Activated naive CD4-positive, alpha-beta T cell treated with anti-CD3 and anti-CD28 coated beads for 36 hours (primary cell): ENCODE results near the gene SLC38A8. TPM values are rescaled to one million over a fixed set of nuclear protein-coding genes. Genes with fewer than 3 reads are reported as not detected.

Source experiments
- CTCF ChIA-PET: fragments of 350-600 bp; sonication (Branson Sonifier 250); formaldehyde crosslinking; loops from one replicate; lab custom pipeline; 2021; ENCODE audit warnings: antibody characterized with exemption; lab: Charles Lee
- DNase-seq: peaks from one replicate; pipeline ENCODE4 v3.0.0-alpha.2; 2020
- H3K27ac Mint-ChIP-seq: one replicate; pipeline ENCODE4 v1.8.0; 2021; ENCODE audit warnings: mild to moderate bottlenecking, mixed read lengths
- H3K27me3 Mint-ChIP-seq: one replicate; pipeline ENCODE4 v1.8.0; 2021; ENCODE audit warnings: low read depth, mixed read lengths
- H3K36me3 Mint-ChIP-seq: one replicate; pipeline ENCODE4 v1.8.0; 2021; ENCODE audit warnings: low read depth, mixed read lengths
- H3K4me1 Mint-ChIP-seq: one replicate; pipeline ENCODE4 v1.8.0; 2021; ENCODE audit warnings: low read depth, mixed read lengths
- H3K4me3 Mint-ChIP-seq: one replicate; pipeline ENCODE4 v1.8.0; 2021; ENCODE audit warnings: mild to moderate bottlenecking, moderate library complexity, mixed read lengths
- H3K9me3 Mint-ChIP-seq: one replicate; pipeline ENCODE4 v1.8.0; 2021; ENCODE audit warnings: mixed read lengths
- intact Hi-C: fragments of 100-400 bp; cut with micrococcal nuclease; formaldehyde crosslinking; loops from one replicate; pipeline ENCODE4 v1.15.1; 2023
- total RNA-seq, 2 experiments: library from RNA; stranded (reverse); gene quantifications; one replicate each; pipeline ENCODE4 v1.2.3, GENCODE V29; 2021

The SLC38A8 gene
- total RNA-seq, 2 experiments from 2014 or later: not detected

DNA sequence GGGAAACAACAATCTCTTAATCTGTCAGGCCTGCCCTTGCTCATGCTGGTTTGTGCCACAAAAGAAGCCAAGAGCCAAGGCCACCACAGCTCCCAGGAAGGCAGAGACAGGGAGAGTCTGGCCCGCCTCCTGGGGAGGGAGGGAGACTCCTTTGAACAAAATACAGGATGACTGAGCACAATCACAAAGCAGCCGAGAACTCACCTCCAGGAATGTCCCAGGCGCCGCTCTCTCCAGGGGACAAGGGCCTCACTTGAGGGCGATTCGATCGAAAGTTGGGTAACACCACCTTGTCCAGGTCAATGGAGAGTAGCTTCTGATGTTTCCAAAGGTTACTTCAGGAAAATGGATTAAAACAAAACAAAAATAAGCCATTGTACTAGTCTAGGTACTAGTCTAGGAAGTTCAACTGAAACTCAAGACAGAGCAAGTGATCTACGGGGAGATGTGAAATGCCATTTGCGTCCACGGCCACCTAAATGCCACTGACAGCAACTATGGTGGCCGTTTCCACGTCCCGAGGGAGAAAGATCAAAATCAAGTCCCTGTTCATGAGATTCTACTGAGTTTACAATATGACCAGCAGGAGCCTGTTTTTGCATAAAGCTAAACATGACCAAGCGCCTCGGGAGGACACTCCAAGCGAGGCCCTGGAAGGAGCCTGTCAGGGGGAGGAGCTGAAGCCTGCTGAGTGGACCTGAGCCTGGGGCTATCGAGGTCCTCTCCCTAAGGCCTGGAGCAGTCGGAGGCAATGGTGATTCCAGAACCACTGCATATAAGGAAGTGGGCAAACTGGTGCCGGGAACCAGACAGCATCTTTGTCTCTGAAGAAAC is 13.4 kb upstream of the SLC38A8 start:
- no peak overlapping the region for H3K27ac Mint-ChIP-seq

DNA sequence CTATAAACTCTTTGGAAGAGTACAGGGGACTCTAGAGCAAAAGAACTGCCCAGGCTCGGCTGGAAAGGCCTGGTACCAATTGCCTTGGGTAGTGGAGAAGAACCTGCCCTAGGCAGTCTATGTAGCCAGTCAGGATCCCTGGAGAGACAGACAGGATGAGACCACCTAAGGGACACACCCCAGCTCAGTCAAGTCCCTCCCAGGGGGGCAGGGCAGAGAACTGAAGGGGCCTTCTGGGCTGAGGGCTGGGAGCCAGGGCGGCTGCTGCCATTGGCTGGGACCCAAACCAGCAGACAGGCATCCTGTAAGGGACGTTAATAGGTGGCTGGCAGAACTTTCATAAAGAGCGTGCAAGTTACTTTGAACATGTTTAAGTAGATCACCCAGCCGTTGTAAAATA is 12.8 kb upstream of the SLC38A8 start:
- no peak for DNase-seq
- no peaks in the 10 kb centered on the region for H3K27me3 Mint-ChIP-seq
- no peaks in the 10 kb centered on the region for H3K4me1 Mint-ChIP-seq
- CTCF ChIA-PET: interaction anchor here (1.0 to 1.6 kb wide), 3 partner anchors 10 to 98 kb away, joined by 3 to 4 read pairs (median 4); no protein-coding TSS in a partner anchor
- intact Hi-C loops: no loop called here
- H3K36me3 Mint-ChIP-seq: peaks cover 29% of the 10 kb centered on the region
- no peaks in the 10 kb centered on the region for H3K9me3 Mint-ChIP-seq
- no peak overlapping the region for H3K27ac Mint-ChIP-seq
- no peak overlapping the region for H3K4me3 Mint-ChIP-seq

More for the DNA sequence above, 13.4 kb upstream of the SLC38A8 start:
- intact Hi-C loops: no loop called here
- H3K4me3 Mint-ChIP-seq: no peak overlapping the region
- DNase-seq: no peak
- H3K9me3 Mint-ChIP-seq: no peaks in the 10 kb centered on the region
- CTCF ChIA-PET: interaction anchor here (1.0 to 1.8 kb wide), 3 partner anchors 10 to 98 kb away, joined by 4 to 10 read pairs (median 4); no protein-coding TSS in a partner anchor
- H3K4me1 Mint-ChIP-seq: no peaks in the 10 kb centered on the region
- H3K36me3 Mint-ChIP-seq: peaks cover 29% of the 10 kb centered on the region
- H3K27me3 Mint-ChIP-seq: no peaks in the 10 kb centered on the region

DNA sequence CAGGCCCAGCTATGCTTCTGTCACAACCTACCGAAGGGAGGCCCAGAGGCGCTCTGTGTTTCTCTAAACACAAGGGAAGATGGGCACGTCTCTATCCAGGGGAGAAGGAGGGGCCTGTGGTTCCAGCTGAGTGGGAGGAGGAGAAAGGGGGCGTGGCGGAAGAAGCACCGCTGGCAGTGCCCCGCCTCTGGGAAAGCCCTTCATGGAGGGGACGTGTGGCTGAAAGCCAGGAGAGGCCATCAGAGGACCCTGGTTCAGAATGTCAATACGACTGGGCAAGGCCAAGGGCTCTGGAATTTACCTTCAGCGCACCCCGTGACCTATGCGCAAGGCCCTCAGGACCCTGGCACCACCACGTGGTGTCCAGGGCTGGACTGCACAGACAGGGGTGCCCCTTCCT is 12.3 kb upstream of the SLC38A8 start:
- Mint-ChIP-seq H3K27me3 (no peaks in the 10 kb centered on the region), H3K4me3 (no peak overlapping the region), H3K9me3 (no peaks in the 10 kb centered on the region), H3K36me3 (peaks cover 29% of the 10 kb centered on the region), H3K4me1 (no peaks in the 10 kb centered on the region), H3K27ac (no peak overlapping the region)
- intact Hi-C loops: no loop called here
- no peak for DNase-seq
- CTCF ChIA-PET: interaction anchor here (1.0 to 1.6 kb wide), 4 partner anchors 8 to 97 kb away, joined by 3 to 4 read pairs (median 4); no protein-coding TSS in a partner anchor

DNA sequence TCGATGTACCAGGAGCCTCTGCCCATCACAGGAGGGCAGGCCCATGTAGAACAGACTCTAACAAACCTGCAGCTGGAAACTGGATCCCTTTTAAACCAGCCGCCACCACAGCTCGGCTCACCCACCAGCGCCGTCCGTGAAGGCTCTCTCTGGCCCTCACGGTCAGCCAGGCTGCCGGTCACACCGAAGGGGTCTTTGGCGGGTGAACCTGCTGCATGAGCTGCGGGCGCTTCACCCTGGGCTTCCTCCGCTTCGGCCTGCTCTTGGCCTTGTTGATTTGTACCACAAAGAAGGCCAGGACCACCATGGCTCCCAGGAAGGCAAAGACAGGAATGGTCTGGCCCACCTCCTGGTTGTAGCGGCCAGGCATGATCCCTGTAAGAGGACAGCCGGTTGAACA is 11.7 kb upstream of the SLC38A8 start:
- CTCF ChIA-PET: interaction anchor here (1.0 to 1.2 kb wide), 2 partner anchors 9 to 12 kb away, joined by 3 read pairs; no protein-coding TSS in a partner anchor
- H3K4me3 Mint-ChIP-seq: no peak overlapping the region
- no peaks in the 10 kb centered on the region for H3K9me3 Mint-ChIP-seq
- H3K36me3 Mint-ChIP-seq: peaks cover 25% of the 10 kb centered on the region
- DNase-seq: no peak
- intact Hi-C loops: no loop called here
- H3K4me1 Mint-ChIP-seq: no peaks in the 10 kb centered on the region
- H3K27me3 Mint-ChIP-seq: no peaks in the 10 kb centered on the region
- no peak overlapping the region for H3K27ac Mint-ChIP-seq

DNA sequence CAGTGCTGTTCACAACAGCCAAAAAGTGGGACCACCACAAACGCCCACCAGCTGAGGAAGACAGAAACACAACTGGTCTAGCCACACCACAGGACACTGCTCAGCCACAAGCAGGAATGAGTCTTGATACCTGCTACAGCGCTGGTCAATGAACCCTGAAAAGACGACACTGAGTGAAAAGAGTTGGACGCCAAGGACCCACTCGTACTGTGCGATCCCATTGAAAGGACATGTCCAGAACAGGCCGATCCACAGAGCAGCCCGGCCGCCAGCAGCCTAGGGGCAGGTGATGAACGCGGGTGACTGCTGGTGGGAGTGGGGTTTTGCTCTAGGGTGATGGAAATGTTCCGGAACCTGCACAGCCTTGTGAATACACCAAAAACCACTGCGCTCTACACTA is 10.6 kb upstream of the SLC38A8 start:
- CTCF ChIA-PET: no interaction called here
- Mint-ChIP-seq H3K27ac (no peak overlapping the region), H3K36me3 (peaks cover 24% of the 10 kb centered on the region), H3K27me3 (no peaks in the 10 kb centered on the region), H3K4me3 (no peak overlapping the region), H3K9me3 (no peaks in the 10 kb centered on the region), H3K4me1 (no peaks in the 10 kb centered on the region)
- DNase-seq: no peak
- intact Hi-C loops: no loop called here

DNA sequence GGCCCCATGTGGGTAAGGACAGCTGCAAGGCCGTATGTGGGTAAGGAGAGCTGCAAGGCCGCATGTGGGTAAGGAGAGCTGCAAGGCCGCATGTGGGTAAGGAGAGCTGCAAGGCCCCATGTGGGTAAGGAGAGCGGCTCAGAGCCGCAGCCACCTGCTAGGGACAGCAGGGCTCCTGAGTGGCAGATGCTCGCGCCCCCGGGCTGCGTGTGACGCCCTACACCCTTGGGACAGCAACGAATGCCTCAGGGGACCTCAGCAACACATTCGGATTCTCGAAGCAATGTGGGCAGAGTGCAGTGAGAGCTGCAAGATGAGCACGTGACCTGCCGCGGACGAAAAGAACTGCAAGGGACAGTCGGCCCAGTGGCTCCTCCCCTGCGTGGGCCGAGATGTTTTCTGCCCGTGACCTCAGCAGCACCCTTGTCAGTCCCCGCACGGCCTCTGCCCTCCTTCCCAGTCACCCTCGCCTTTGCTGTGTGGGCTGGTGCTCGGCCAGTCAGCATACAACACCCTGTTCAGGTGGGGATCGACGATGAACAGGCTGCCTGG is 9.6 kb upstream of the SLC38A8 start:
- H3K36me3 Mint-ChIP-seq: peaks cover 19% of the 10 kb centered on the region
- no peak for DNase-seq
- H3K27me3 Mint-ChIP-seq: no peaks in the 10 kb centered on the region
- no peaks in the 10 kb centered on the region for H3K4me1 Mint-ChIP-seq
- no peak overlapping the region for H3K4me3 Mint-ChIP-seq
- CTCF ChIA-PET: interaction anchor here (0.9 kb wide), 1 partner anchor 10 kb away, joined by 3 read pairs; the partner anchor contains the start of gene SLC38A8
- intact Hi-C loops: no loop called here
- no peak overlapping the region for H3K27ac Mint-ChIP-seq
- no peaks in the 10 kb centered on the region for H3K9me3 Mint-ChIP-seq

DNA sequence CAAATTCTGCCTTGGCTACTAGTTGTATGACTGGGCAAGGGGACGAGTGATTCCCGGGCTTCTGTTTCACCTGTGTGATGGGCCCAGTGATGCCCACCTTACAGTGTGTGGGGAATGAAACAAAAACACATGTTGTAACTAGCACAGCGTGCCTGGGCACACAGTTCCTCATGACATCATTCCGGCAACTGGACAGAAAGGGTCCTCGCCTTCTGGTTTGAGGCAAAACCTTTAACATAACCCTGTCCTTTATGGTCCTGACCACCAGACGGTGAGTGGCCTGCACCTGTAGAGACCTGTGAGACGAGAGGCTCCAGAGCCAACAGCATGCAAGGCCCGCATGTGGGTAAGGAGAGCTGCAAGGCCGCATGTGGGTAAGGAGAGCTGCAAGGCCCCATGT is 7.7 kb upstream of the SLC38A8 start:
- H3K4me3 Mint-ChIP-seq: no peak overlapping the region
- peaks cover 11% of the 10 kb centered on the region for H3K36me3 Mint-ChIP-seq
- H3K9me3 Mint-ChIP-seq: no peaks in the 10 kb centered on the region
- H3K27me3 Mint-ChIP-seq: no peaks in the 10 kb centered on the region
- no peak overlapping the region for H3K27ac Mint-ChIP-seq
- CTCF ChIA-PET: interaction anchor here (0.7 kb wide), 1 partner anchor 23 kb away, joined by 5 read pairs; no protein-coding TSS in a partner anchor
- intact Hi-C loops: no loop called here
- DNase-seq: no peak
- no peaks in the 10 kb centered on the region for H3K4me1 Mint-ChIP-seq

DNA sequence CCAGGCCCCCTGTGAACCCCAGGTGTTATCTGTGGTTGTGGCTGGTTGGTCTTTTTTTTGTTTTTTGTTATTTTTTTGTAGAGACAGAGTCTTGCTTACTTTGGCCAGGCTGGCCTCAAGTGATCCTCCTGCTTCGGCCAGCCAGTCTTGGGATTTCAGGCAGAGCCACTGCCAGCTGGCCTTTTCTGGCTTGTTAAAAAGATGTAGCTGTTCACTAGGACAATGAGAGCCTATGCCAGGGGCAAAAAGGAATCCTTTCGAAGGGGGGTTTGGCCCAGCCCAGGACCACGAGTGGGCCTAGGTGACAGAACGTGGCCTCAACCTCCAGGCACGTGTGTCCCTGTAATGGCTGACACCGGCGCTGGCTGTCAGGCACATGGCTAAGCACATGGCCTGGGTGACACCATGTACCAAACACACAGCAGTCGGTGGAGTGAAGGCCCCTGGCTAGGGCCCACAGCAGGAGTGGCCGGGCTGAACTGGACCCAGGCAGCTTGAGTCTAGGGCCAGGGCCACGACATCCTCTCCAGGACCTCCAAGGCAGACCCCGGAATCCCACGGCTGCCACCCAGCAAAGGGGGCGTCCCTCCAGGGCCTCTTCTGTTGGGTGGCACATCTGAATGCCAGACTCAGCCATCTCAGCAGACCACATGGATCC is 6.9 kb upstream of the SLC38A8 start:
- Mint-ChIP-seq H3K4me1 (no peaks in the 10 kb centered on the region), H3K27me3 (peaks cover under 1% of the 10 kb centered on the region), H3K27ac (no peak overlapping the region), H3K36me3 (peaks cover 11% of the 10 kb centered on the region), H3K9me3 (no peaks in the 10 kb centered on the region), H3K4me3 (no peak overlapping the region)
- intact Hi-C loops: no loop called here
- DNase-seq: no peak
- CTCF ChIA-PET: no interaction called here

DNA sequence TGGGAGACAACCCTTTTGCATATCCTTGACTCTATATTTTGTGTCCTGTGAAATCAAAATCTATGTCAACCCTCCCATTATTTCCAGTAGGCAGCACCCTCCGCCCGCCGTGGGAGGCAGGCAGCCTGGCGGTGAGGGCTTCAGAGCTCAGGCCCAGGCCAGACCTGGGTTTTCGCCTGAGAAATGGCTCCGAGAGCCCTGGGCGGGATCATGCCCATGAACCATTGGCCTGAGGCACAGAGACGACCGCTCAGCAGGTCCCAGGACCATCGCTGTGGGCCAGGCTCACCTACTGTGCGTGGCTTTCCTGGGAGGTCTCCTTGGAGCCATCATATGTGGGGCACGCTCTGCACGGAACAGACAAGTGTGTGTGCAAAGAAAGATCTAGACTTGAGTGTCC is 6.3 kb upstream of the SLC38A8 start:
- no peaks in the 10 kb centered on the region for H3K9me3 Mint-ChIP-seq
- CTCF ChIA-PET: interaction anchor here (0.7 kb wide), 1 partner anchor 16 kb away, joined by 3 read pairs; no protein-coding TSS in a partner anchor
- no peak overlapping the region for H3K27ac Mint-ChIP-seq
- H3K36me3 Mint-ChIP-seq: peaks cover 11% of the 10 kb centered on the region
- no peak overlapping the region for H3K4me3 Mint-ChIP-seq
- intact Hi-C loops: no loop called here
- H3K4me1 Mint-ChIP-seq: peaks cover 3% of the 10 kb centered on the region
- peaks cover 7% of the 10 kb centered on the region for H3K27me3 Mint-ChIP-seq
- DNase-seq: no peak

DNA sequence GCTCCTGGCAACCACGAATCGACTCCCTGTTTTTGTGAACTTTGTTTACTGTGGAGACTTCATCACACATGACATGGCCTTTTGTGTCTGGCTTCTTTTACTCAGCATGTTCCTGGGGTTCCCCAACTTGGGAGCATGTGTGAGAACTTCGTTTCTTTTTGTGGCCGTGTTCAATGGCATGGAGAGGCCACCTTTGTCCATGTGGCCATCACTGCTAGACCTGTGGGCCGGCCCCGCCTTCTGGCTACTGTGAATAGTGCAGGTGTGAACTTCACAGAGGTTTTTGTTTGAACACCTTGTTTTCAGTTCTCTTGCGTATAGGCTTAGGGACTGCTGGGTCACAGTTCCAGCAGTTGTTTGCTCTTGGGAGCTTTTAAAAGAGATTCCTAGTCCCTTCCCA is 5.7 kb upstream of the SLC38A8 start:
- H3K27me3 Mint-ChIP-seq: peaks cover 13% of the 10 kb centered on the region
- peaks cover 10% of the 10 kb centered on the region for H3K36me3 Mint-ChIP-seq
- CTCF ChIA-PET: interaction anchor here (0.7 kb wide), 1 partner anchor 17 kb away, joined by 3 read pairs; no protein-coding TSS in a partner anchor
- intact Hi-C loops: no loop called here
- H3K27ac Mint-ChIP-seq: no peak overlapping the region
- peaks cover 5% of the 10 kb centered on the region for H3K4me1 Mint-ChIP-seq
- no peaks in the 10 kb centered on the region for H3K9me3 Mint-ChIP-seq
- no peak overlapping the region for H3K4me3 Mint-ChIP-seq
- DNase-seq: no peak

DNA sequence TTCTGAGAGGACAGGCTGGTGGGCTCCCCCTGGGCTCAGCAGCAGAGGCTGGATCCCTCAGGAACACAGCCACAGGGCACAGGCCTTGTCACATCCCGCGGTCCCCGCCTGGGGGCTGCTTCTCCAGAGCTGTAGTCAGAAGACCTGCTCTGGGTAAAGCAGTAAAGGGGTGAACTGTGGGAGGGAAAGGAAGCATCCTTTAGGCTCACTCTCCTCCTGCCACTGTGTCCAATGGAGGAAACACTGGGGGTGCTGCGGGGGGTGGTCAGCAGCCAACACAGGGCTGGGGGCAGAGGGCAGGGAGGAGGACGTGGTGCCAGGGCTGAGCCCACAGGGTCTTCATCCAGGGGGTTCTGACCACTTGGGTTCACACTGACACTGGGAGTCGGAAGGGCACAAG is 5.0 kb upstream of the SLC38A8 start:
- intact Hi-C loops: no loop called here
- Mint-ChIP-seq H3K27me3 (peaks cover 18% of the 10 kb centered on the region), H3K36me3 (peaks cover 5% of the 10 kb centered on the region), H3K9me3 (no peaks in the 10 kb centered on the region), H3K4me3 (no peak overlapping the region), H3K27ac (no peak overlapping the region), H3K4me1 (peaks cover 5% of the 10 kb centered on the region)
- CTCF ChIA-PET: no interaction called here
- no peak for DNase-seq

DNA sequence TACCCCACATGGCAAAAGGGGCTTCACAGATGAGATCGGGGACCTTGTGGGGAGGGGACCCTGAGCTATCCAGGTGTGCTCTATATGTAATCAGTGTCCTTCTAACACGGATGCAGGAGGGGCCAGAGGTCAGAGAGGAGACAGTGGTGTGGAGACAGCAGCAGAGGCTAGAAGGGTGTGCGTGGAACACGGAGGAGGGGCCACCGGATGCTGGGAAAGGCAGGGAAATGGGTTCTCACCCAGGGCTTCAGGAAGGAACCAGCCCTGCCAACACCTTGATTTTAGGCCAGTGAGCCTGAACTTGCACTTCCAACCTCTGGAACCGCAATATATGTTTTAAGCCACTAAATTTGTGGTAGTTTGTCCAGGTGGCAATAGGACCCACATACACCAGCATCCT is 4.6 kb upstream of the SLC38A8 start:
- CTCF ChIA-PET: interaction anchor here (1.4 kb wide), 1 partner anchor 18 kb away, joined by 4 read pairs; no protein-coding TSS in a partner anchor
- intact Hi-C loops: no loop called here
- H3K36me3 Mint-ChIP-seq: peaks cover 1% of the 10 kb centered on the region
- peaks cover 21% of the 10 kb centered on the region for H3K27me3 Mint-ChIP-seq
- DNase-seq: no peak
- H3K4me3 Mint-ChIP-seq: no peak overlapping the region
- no peak overlapping the region for H3K27ac Mint-ChIP-seq
- no peaks in the 10 kb centered on the region for H3K9me3 Mint-ChIP-seq
- H3K4me1 Mint-ChIP-seq: peaks cover 5% of the 10 kb centered on the region
